Right ventricle myocardium superior (tissue), 1 donor: Measurements from ENCODE around the gene HOXB8. TPM values are rescaled to one million over a fixed set of nuclear protein-coding genes. Genes with fewer than 3 reads are reported as not detected.

ENCODE experiments used
- ATAC-seq: fragments of 200-7000 bp; cut with Tn5 transposase; one replicate; pipeline ENCODE4 v1.9.1; 2020; ENCODE audit warnings: mild to moderate bottlenecking; ENCODE audit not compliant: poor library complexity
- DNase-seq: peaks from one replicate; pipeline ENCODE4 v3.0.0-alpha.2; 2020
- intact Hi-C: fragments of 100-400 bp; cut with DNase I; formaldehyde crosslinking; loops from one replicate; pipeline ENCODE4 v1.11.2; 2022
- total RNA-seq: library from RNA; stranded (reverse); fragmentation: NEBNext Ultra II Directional; extraction: Animal tissue kit (Norgen Biotek cat#: 25700); gene quantifications from one replicate; pipeline ENCODE4 v1.2.1, GENCODE V29; 2021
- donor health status: DM: no; HTN: yes; CAD: no; lungs with severe emphysema.

HOXB8 gene
- total RNA-seq, 1 donor from 2014 or later = not detected

DNA sequence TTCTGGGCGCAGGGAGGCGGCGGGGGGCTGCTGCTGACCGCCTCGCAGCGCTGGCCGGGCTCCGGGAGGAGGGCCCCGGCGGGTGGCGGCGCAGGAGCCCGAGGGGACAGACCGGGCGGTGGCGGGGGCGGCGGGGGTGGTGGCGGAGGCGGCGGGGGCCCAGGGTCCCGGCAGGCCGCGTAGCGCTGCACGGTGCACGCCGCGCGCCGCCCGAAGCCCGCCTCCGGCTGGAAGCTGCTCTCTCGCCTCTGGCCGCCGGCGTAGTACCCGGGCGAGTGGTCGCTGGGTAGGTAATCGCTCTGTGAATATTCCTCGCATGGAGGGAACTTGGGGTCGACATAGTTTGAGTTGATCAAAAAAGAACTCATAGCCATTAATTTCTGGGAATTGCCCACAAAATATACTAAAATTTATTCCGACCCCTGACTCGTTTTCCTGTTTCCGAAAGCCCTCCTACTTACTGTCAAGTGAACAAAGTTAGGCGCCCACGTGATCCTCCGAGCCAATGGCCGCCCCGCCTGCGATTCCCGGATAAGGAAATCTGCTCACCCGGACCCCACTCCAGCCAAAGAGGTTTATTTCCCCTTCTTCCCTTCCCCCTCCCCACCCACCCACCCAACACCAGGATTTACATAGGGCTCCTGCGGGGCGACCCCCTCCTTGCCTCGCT, 37.0 kb downstream of the HOXB8 start, which contains the start of gene HOXB4:
HOXB4 (minus strand) TSS at position 405 of the 670 bp plus-strand sequence; CDS start at position 374, 31 bp downstream.
- intact Hi-C loops = no loop called here
- DNase-seq (peak; percentile 83), ATAC-seq (peak; percentile 73)

- ATAC-seq (no peak), DNase-seq (no peak)
- intact Hi-C loops = no loop called here
Measured at GRCh38 chr17:48577330-48577945, 37.7 kb downstream of the HOXB8 start.

DNA sequence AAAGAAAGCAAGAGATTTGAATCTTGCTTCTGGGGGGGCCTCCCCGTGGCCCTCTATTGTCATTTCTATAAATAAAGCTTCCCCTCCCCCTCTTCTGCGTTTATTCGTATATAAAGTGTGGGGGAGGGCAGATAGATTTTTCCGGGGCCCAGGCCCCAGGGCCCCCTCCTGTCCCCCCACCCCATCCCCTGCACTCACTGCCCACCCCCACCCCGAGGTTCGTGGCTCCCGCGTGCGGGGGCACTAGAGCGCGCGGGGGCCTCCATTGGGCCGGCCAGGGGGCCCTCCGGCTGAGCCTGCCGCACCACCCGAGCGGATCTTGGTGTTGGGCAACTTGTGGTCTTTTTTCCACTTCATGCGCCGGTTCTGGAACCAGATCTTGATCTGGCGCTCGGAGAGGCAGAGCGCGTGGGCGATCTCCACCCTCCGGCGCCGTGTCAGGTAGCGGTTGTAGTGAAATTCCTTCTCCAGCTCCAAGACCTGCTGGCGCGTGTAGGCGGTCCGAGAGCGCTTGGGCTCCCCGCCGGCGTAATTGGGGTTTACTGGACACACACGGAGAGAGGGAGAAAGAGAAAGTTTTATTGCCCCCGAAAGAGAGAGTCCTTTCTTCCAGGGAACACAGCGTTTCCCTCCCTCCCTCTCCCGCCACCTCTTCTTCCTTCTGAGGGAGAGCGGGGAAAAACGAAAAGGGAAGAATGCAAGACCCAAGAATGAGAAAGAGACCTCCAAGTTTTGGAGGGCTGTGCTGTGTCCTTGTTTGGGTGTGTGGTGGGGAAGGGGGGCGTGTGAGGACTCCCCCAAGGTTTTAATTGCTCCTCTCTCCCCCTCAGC, 38.4 kb downstream of the HOXB8 start:
- ATAC-seq = no peak
- DNase-seq = no peak
- intact Hi-C loops = no loop called here

DNA sequence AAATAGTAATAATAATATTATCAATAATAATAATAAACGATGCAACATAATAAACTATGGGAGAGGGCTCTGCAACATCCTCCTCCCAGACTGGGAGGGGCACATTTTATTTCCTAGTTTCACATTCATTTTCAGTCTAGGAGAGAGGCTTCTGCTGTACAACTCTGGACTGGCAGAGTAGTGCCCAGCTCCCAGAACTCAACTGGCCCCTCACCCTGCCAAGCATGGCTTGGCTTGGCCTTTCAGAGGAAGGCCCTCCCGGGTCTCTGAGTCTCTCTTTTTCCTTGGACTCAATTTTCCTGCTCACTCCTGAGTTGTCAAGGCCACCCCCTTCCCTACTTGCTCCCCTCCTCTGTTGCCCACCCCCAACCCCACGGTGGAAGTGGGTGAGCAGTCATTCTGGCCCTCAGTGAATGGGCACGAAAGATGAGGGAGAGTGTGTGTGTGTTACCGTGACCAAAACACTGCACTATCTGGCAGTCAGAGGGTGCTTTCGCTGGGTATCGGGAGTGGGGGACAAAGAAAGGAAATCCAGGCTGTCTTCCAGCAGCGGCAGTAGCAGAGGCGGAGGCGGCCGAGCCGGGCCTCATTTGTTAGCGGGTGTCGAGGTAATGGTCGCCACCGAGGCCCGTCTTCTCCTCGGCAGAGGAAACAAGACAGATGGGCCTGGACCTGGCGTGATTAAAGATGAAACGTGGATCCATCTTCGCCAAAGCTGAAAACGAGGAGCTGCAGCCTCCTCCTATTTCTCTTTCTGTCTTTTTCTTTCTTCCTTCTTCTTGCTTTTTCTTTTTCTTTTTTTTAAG, 39.2 kb downstream of the HOXB8 start:
- ATAC-seq (no peak), DNase-seq (no peak)
- intact Hi-C loops = no loop called here

- intact Hi-C loops = no loop called here
Measured at GRCh38 chr17:48575066-48575582, 40.0 kb downstream of the HOXB8 start.

DNA sequence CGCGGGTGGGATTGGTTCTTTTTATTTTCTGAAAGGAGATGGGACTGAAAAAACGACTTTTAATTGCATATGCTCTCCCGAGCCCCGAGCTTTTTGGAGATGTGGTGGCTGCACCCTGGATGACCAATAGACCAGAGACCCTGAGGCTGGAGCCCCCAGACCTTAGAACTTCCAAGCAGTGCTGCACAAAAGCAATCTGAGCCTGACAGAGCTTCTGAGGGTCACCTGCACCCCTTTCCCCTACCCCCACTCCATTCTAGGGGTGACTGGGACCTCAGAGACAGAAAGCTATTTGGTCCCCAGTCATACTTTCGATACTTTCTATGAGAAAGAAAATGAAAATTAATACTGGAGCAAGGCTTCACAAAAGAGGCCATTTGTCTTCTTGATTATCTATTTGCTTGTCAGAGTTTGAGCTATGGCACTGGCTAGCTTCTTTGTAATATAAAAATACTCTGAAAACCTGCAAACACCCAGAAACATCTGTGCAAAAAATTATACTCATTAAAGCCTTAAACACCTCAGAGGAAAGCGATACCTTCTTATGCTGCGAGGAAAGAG, 40.5 kb downstream of the HOXB8 start:
- ATAC-seq = no peak
- DNase-seq = no peak
- intact Hi-C loops = no loop called here

More at GRCh38 chr17:48575066-48575582, 40.0 kb downstream of the HOXB8 start:
- no peak for ATAC-seq
- no peak for DNase-seq

DNA sequence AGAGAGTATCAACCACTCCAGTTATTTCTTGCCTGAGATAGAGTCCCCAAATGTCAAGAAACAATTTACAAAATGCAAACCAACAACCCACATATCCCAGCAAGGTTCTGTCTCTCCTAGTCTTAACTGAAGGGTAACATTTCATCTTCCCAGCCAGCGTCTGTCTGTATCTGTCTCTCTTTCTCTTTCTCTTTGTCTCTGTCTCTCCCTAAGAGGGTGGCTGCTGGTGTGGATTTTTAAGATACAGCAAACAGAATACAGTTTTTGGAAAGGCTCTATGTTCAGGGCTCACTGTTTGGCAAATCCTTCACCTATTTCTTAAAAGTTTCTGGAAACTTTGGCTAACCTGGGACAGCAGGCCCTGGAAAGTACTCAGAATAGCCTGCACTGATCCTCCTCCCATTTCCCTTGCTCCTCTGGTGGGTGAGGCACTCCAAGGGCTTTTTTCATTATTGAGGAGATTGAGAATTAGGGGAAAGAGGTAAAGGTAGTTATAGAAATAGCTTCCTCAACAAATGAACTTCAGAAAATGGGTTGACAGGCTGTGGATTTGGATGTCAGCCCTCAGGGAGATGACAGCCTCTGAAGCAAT, 43.2 kb downstream of the HOXB8 start:
- intact Hi-C loops = no loop called here

DNA sequence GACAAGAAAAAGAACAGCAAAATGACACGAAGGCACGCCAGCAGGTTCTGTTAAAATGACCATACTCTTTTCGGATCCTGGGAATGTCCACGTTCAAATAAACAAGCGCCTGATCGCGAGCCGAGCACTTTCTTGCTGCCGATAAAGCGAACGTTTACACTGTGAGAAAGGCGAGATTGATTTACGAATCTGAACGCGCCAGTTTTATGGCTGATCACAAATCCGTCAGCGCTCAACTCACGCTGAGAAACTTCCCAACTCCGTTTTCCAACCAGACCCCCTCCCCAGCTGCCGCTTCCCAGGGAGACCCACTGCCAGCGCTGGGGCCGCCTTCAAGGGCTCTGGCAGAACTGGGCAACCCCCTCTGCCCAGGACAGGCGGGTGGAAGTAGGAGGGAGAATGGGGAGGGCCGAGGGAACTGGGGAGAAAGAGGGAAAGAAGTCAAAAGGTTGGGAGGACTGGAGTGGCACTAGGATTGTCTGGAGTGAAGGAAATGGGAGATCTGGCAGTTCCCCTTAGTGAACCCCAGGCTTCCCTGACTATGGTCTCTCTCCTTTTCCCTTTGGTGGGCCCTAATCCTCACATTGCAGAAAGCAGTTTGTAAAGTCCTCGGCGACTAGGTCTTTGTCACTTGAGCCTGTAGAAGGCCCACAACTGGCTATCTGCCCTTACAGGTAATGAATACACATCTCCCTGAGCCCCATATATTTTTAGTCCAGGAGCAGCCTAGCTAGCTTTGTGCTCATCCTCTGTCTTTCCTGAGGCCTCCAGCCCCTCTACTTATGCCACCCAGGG, 43.9 kb downstream of the HOXB8 start:
- intact Hi-C loops = no loop called here
- no peak for ATAC-seq
- peak; percentile 15 for DNase-seq

More for the DNA sequence above, 43.2 kb downstream of the HOXB8 start:
- DNase-seq = no peak
- ATAC-seq = no peak

GRCh38 chr17:48570325-48571023, 44.6 kb downstream of the HOXB8 start:
- ATAC-seq (no peak), DNase-seq (peak; percentile 26)
- intact Hi-C loops = no loop called here

GRCh38 chr17:48569674-48570324, 45.3 kb downstream of the HOXB8 start:
- DNase-seq = no peak
- ATAC-seq = no peak
- intact Hi-C loops = no loop called here

GRCh38 chr17:48569240-48569582, 45.9 kb downstream of the HOXB8 start:
- intact Hi-C loops = no loop called here
- ATAC-seq = no peak
- no peak for DNase-seq

DNA sequence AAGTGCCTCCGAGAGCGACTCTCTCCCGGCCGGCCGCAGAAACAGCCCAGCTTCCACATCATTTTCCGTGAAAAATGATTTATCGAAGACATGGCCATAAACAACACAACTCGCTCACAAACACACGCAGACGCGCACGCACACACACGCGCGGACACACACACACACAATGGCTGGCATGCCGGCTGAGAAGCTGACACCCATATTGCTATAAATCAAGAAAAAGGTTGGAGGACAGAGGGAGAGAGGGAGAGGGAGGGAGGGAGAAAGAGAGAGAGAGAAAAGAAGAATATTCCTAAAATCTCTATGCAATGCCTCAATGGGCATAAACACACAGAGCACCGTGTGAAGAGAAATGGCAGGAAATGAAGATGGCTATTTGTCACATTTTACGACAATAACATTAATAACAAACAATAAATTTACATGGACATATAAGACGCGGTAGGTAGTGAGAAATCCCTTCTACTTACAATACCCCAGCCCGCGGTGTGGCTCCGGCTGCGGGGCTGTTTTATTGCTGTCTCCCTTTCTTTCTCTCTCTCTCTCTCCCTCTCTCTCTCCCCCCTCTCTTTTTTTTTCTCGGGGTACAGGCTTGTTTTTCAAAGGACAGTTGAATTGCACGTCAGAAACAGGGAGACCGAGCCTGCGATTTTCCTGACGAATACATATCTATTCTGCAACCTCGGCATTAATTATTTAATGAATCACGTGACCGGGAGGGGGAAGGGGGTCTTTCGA, 46.4 kb downstream of the HOXB8 start:
- ATAC-seq (no peak), DNase-seq (no peak)
- intact Hi-C loops = no loop called here

DNA sequence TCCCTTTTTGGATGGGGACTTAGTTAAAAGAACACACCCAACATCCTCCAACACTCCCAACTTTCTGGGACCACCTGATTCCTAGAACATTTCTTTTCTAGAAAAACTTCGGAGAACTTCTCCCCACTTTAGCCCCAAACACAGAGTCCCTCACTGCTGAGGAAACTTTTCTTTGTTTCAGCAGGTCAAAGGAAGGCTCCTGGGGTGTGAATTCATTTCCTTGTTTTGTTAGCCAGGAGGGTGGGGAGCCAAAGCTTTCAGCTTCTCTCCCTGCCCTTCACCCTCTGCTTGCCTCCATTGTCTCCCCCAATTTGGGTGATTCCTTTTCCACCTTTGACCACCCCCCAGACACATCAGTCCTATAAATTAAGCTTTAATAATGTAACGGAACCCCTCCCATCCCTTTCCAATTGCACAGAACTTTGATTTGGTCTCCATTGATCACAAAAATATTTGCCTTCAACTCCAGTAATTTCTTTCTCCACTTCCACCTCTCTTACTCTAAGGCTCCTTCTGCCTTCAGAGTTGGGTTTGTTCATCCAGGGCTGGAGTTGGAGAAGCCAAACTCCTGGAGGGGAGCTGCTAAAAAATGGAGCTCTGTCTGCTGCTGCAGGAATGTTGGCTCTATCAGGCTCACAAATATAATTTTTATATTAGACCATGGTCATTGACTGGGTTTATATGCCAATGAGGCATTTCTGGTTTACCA, 47.3 kb downstream of the HOXB8 start:
- intact Hi-C loops = no loop called here
- ATAC-seq (no peak), DNase-seq (no peak)

GRCh38 chr17:48567209-48567608, 47.9 kb downstream of the HOXB8 start:
- intact Hi-C loops = no loop called here
- no peak for ATAC-seq
- DNase-seq = no peak

GRCh38 chr17:48566717-48567116, 48.4 kb downstream of the HOXB8 start:
- ATAC-seq (no peak), DNase-seq (no peak)
- intact Hi-C loops = no loop called here
